Measurements from ENCODE around the gene NTRK2. TPM values are rescaled to one million over a fixed set of nuclear protein-coding genes. Genes with fewer than 3 reads are reported as not detected.

The NTRK2 gene
- total and polyA plus RNA-seq, 4 donors: 0.26 to 1.4 (median 0.56) TPM

- WGBS: 87% methylated on average over 5 of the region's 5 CpGs
- H3K9ac ChIP-seq (ENCODE audit: low read depth in 1 of 2, low read length in 2 of 2): no peak overlapping the region
- TF ChIP-seq GABPA (IDR thresholded peaks at IDR 0.05 in 1 of 2, conservative IDR thresholded peaks at IDR 0.05 in 1 of 2): no peak
- TF ChIP-seq REST (IDR thresholded peaks at IDR 0.05): no peak
- no peak for TF ChIP-seq CTCF (IDR thresholded peaks at IDR 0.05; ENCODE audit: low read depth, low read length, missing input control)
- no peak for TF ChIP-seq RXRA (IDR thresholded peaks at IDR 0.05)
- TF ChIP-seq HNF4A (conservative IDR thresholded peaks at IDR 0.05): no peak
- no peak for TF ChIP-seq FOXA2 (IDR thresholded peaks at IDR 0.05)
- TF ChIP-seq TAF1 (conservative IDR thresholded peaks at IDR 0.05): no peak
- TF ChIP-seq SP1 (IDR thresholded peaks at IDR 0.05): no peak
- TF ChIP-seq ZBTB33 (IDR thresholded peaks at IDR 0.05): no peak
- no peak for TF ChIP-seq JUND (IDR thresholded peaks at IDR 0.05)
- TF ChIP-seq MAX (IDR thresholded peaks at IDR 0.05): no peak
- TF ChIP-seq EGR1 (IDR thresholded peaks at IDR 0.05; ENCODE audit: low read depth in 2 of 2): no peak
- TF ChIP-seq NR2F2 (IDR thresholded peaks at IDR 0.05): no peak
- no peak for TF ChIP-seq FOXA1 (IDR thresholded peaks at IDR 0.05)
- no peak for TF ChIP-seq RAD21 (IDR thresholded peaks at IDR 0.05)
- H3K27ac ChIP-seq (ENCODE audit: low read depth in 1 of 2, low read length in 2 of 2): no peak overlapping the region
- no peaks in the 10 kb centered on the region for H3K36me3 ChIP-seq (ENCODE audit: control insufficient read depth in 4 of 4, insufficient read depth in 3 of 4, low read depth in 1 of 4, low read length in 3 of 4)
- H3K4me1 ChIP-seq (ENCODE audit: control insufficient read depth in 4 of 4, insufficient read depth in 4 of 4, low read length in 3 of 4): no peaks in the 10 kb centered on the region
- DNase-seq (ENCODE audit: low spot score): no peak
- no peak overlapping the region for H3K4me3 ChIP-seq (ENCODE audit: low read depth in 1 of 3, low read length in 3 of 3)
- no peaks in the 10 kb centered on the region for H3K9me3 ChIP-seq (ENCODE audit: control insufficient read depth in 4 of 4, low read length in 3 of 4)
- H3K27me3 ChIP-seq (ENCODE audit: control insufficient read depth in 4 of 4, insufficient read depth in 4 of 4, low read length in 3 of 4): peaks cover 0 to 6% (median 0%) of the 10 kb centered on the region in 4 donors
Measured at GRCh38 chr9:84788803-84789462, 119.4 kb downstream of the NTRK2 start.

GRCh38 chr9:84789463-84789830 is 119.9 kb downstream of the NTRK2 start:
- no peak for DNase-seq (ENCODE audit: low spot score)
- no peak overlapping the region for H3K9ac ChIP-seq (ENCODE audit: low read depth in 1 of 2, low read length in 2 of 2)
- H3K4me3 ChIP-seq (ENCODE audit: low read depth in 1 of 3, low read length in 3 of 3): no peak overlapping the region
- H3K4me1 ChIP-seq (ENCODE audit: control insufficient read depth in 4 of 4, insufficient read depth in 4 of 4, low read length in 3 of 4): no peaks in the 10 kb centered on the region
- WGBS: 66% methylated on average over 5 of the region's 5 CpGs
- H3K27ac ChIP-seq (ENCODE audit: low read depth in 1 of 2, low read length in 2 of 2): no peak overlapping the region
- H3K9me3 ChIP-seq (ENCODE audit: control insufficient read depth in 4 of 4, low read length in 3 of 4): no peaks in the 10 kb centered on the region
- H3K36me3 ChIP-seq (ENCODE audit: control insufficient read depth in 4 of 4, insufficient read depth in 3 of 4, low read depth in 1 of 4, low read length in 3 of 4): no peaks in the 10 kb centered on the region
- peaks cover 0 to 6% (median 0%) of the 10 kb centered on the region in 4 donors for H3K27me3 ChIP-seq (ENCODE audit: control insufficient read depth in 4 of 4, insufficient read depth in 4 of 4, low read length in 3 of 4)
- TF ChIP-seq HNF4A (conservative IDR thresholded peaks at IDR 0.05): no peak
- no peak for TF ChIP-seq MAX (IDR thresholded peaks at IDR 0.05)
- no peak for TF ChIP-seq NR2F2 (IDR thresholded peaks at IDR 0.05)
- TF ChIP-seq REST (IDR thresholded peaks at IDR 0.05): no peak
- TF ChIP-seq RXRA (IDR thresholded peaks at IDR 0.05): no peak
- no peak for TF ChIP-seq FOXA1 (IDR thresholded peaks at IDR 0.05)
- no peak for TF ChIP-seq FOXA2 (IDR thresholded peaks at IDR 0.05)
- no peak for TF ChIP-seq RAD21 (IDR thresholded peaks at IDR 0.05)
- no peak for TF ChIP-seq EGR1 (IDR thresholded peaks at IDR 0.05; ENCODE audit: low read depth in 2 of 2)
- TF ChIP-seq CTCF (IDR thresholded peaks at IDR 0.05; ENCODE audit: low read depth, low read length, missing input control): no peak
- TF ChIP-seq HNF4G (IDR thresholded peaks at IDR 0.05): no peak
- TF ChIP-seq YY1 (IDR thresholded peaks at IDR 0.05): no peak
